ENCODE data around the gene PRIM1. TPM values are rescaled to one million over a fixed set of nuclear protein-coding genes. Genes with fewer than 3 reads are reported as not detected.

PRIM1 gene
- total and polyA plus RNA-seq, 2 of the 13 experiments (the other 11 are each of a cell fraction or from before 2014, with no cell fraction given) = 30.0 to 47.3 TPM

DNA sequence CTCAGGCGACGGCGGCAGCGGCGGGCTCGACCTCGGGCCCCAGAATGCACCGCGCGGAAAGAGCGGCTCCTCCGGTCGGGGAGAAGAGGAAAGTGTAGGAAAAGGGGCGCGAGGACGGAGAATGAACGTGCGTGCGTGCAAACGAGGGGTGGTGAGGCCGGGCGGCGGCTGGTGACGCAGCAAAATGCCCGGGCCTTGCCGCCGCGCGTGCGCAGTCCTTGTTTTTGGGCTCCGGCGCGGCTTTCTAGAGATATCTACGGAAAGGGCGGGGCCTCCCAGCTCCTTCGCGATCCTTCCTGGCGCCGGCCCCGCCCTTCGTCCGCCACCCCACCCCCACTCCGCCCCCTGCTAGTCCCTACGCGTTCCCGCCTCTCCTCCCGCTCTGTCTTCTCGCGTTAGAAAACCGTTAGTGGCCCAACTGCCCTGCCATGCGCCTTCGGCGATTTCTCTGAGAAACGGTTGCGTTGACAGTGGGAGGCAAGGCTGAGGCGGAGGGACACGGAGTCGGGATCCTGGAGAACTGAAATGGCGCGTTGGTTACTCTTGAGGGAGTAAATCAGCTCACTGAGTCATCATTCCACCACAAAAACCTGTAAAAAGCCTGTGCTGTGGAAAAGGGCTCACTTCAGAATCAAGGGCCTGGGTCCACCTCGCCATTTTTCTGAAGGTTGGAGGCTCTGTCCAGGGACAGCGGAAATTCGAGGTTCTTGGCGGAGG, 63.8 kb downstream of the PRIM1 start, which contains the start of gene PTGES3 (continued):
- TF ChIP-seq SOX13 (IDR thresholded peaks at IDR 0.05) = no peak
- peak in 1 of 2 experiments; percentile 3; a peak in 1 of 4 replicates for TF ChIP-seq SOX13 (CRISPR knock-in tag; conservative IDR thresholded peaks at IDR 0.05 in 1 of 2, IDR thresholded peaks at IDR 0.05 in 1 of 2)
- TF ChIP-seq ZNF431 (CRISPR knock-in tag; IDR thresholded peaks at IDR 0.05; ENCODE audit: borderline replicate concordance, low read depth) = no peak; the same call in 1 of the 2 replicates
- peak; percentile 85 for TF ChIP-seq ZIK1 (CRISPR knock-in tag; IDR thresholded peaks at IDR 0.05; ENCODE audit: borderline replicate concordance, low read depth)
- TF ChIP-seq, protein P1, sequence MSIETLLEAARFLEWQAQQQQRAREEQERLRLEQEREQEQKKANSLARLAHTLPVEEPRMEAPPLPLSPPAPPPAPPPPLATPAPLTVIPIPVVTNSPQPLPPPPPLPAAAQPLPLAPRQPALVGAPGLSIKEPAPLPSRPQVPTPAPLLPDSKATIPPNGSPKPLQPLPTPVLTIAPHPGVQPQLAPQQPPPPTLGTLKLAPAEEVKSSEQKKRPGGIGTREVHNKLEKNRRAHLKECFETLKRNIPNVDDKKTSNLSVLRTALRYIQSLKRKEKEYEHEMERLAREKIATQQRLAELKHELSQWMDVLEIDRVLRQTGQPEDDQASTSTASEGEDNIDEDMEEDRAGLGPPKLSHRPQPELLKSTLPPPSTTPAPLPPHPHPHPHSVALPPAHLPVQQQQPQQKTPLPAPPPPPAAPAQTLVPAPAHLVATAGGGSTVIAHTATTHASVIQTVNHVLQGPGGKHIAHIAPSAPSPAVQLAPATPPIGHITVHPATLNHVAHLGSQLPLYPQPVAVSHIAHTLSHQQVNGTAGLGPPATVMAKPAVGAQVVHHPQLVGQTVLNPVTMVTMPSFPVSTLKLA (IDR thresholded peaks at IDR 0.05) = 0 out of 2 replicates have a peak, but pooled peaks have one; percentile 18
- TF ChIP-seq, protein P2, sequence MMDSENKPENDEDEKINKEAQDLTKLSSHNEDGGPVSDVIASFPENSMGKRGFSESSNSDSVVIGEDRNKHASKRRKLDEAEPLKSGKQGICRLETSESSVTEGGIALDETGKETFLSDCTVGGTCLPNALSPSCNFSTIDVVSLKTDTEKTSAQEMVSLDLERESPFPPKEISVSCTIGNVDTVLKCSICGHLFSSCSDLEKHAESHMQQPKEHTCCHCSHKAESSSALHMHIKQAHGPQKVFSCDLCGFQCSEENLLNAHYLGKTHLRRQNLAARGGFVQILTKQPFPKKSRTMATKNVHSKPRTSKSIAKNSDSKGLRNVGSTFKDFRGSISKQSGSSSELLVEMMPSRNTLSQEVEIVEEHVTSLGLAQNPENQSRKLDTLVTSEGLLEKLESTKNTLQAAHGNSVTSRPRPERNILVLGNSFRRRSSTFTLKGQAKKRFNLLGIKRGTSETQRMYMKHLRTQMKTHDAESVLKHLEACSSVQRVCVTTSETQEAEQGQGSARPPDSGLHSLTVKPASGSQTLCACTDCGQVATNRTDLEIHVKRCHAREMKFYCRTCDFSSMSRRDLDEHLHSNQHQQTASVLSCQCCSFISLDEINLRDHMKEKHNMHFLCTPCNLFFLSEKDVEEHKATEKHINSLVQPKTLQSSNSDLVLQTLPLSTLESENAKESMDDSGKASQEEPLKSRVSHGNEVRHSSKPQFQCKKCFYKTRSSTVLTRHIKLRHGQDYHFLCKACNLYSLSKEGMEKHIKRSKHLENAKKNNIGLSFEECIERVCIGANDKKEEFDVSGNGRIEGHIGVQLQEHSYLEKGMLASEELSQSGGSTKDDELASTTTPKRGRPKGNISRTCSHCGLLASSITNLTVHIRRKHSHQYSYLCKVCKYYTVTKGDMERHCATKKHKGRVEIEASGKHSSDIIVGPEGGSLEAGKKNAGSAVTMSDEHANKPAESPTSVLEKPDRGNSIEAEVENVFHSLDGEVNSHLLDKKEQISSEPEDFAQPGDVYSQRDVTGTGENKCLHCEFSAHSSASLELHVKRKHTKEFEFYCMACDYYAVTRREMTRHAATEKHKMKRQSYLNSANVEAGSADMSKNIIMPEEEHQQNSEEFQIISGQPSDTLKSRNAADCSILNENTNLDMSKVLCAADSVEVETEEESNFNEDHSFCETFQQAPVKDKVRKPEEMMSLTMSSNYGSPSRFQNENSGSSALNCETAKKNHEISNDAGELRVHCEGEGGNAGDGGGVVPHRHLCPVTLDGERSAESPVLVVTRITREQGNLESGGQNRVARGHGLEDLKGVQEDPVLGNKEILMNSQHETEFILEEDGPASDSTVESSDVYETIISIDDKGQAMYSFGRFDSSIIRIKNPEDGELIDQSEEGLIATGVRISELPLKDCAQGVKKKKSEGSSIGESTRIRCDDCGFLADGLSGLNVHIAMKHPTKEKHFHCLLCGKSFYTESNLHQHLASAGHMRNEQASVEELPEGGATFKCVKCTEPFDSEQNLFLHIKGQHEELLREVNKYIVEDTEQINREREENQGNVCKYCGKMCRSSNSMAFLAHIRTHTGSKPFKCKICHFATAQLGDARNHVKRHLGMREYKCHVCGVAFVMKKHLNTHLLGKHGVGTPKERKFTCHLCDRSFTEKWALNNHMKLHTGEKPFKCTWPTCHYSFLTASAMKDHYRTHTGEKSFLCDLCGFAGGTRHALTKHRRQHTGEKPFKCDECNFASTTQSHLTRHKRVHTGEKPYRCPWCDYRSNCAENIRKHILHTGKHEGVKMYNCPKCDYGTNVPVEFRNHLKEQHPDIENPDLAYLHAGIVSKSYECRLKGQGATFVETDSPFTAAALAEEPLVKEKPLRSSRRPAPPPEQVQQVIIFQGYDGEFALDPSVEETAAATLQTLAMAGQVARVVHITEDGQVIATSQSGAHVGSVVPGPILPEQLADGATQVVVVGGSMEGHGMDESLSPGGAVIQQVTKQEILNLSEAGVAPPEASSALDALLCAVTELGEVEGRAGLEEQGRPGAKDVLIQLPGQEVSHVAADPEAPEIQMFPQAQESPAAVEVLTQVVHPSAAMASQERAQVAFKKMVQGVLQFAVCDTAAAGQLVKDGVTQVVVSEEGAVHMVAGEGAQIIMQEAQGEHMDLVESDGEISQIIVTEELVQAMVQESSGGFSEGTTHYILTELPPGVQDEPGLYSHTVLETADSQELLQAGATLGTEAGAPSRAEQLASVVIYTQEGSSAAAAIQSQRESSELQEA (CRISPR knock-in tag; IDR thresholded peaks at IDR 0.05; ENCODE audit: not compliant biosample characterization) = no peak
- peak; percentile 75; the same call in 1 of the 2 replicates for TF ChIP-seq MEIS2 (CRISPR knock-in tag; IDR thresholded peaks at IDR 0.05)
- TF ChIP-seq ZNF557 (CRISPR knock-in tag; IDR thresholded peaks at IDR 0.05) = peak; percentile 66; the same call in 1 of the 2 replicates
- TF ChIP-seq, protein P3, sequence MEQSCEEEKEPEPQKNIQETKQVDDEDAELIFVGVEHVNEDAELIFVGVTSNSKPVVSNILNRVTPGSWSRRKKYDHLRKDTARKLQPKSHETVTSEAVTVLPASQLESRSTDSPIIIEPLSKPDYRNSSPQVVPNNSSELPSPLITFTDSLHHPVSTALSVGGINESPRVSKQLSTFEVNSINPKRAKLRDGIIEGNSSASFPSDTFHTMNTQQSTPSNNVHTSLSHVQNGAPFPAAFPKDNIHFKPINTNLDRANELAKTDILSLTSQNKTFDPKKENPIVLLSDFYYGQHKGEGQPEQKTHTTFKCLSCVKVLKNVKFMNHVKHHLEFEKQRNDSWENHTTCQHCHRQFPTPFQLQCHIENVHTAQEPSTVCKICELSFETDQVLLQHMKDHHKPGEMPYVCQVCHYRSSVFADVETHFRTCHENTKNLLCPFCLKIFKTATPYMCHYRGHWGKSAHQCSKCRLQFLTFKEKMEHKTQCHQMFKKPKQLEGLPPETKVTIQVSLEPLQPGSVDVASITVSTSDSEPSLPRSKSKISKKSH (CRISPR knock-in tag; IDR thresholded peaks at IDR 0.05; ENCODE audit: borderline replicate concordance) = peak; percentile 71; the same call in 1 of the 2 replicates
- TF ChIP-seq ZNF34 (CRISPR knock-in tag; IDR thresholded peaks at IDR 0.05; ENCODE audit: borderline replicate concordance) = no peak
